Ascending aorta (tissue), 2 donors: Measurements from ENCODE around the gene KY. TPM values are rescaled to one million over a fixed set of nuclear protein-coding genes. Genes with fewer than 3 reads are reported as not detected.
A peak's percentile ranks its signal among the peaks of the same experiment; 100 is the strongest.

Source experiments
- DNase-seq, 2 donors: peaks; one replicate each; pipeline ENCODE4 v3.0.0-alpha.2; 2019; ENCODE audit warnings: low spot score in 2 of 2
- H3K27ac ChIP-seq, 2 donors: fragments of 200-600 bp; sonication (generic); one replicate each; pipeline ENCODE4 v1.5.1; 2016 to 2017; ENCODE audit warnings: mild to moderate bottlenecking in 1 of 2
- H3K27me3 ChIP-seq: fragments of 200-600 bp; sonication (generic); one replicate; pipeline ENCODE4 v1.5.1; 2017
- H3K36me3 ChIP-seq, 2 donors: fragments of 200-600 bp; sonication (generic); one replicate each; pipeline ENCODE4 v1.5.1; 2016
- H3K4me1 ChIP-seq, 2 donors: fragments of 200-600 bp; sonication (generic); one replicate each; pipeline ENCODE4 v1.5.1; 2016 to 2017; ENCODE audit warnings: mild to moderate bottlenecking in 1 of 2
- H3K4me3 ChIP-seq, 2 donors: fragments of 200-600 bp; sonication (generic); one replicate each; pipeline ENCODE4 v1.5.1; 2016 to 2017; ENCODE audit warnings: mild to moderate bottlenecking in 1 of 2
- H3K9me3 ChIP-seq, 2 donors: fragments of 200-600 bp; sonication (generic); one replicate each; pipeline ENCODE4 v1.5.1; 2016
- intact Hi-C: fragments of 100-400 bp; cut with DNase I; formaldehyde crosslinking; loops from one replicate; pipeline ENCODE4 v1.15.1; 2023
- total RNA-seq: library from RNA; depleted of rRNA; stranded (reverse); fragments of >200 nt; gene quantifications from one replicate; pipeline ENCODE4 v1.1.0, GENCODE V29; 2016
- TF ChIP-seq, protein P1 (sequence below), 3 experiments: fragments of 200-600 bp in 2 of 3; fragments of 450-650 bp in 1 of 3; sonication (generic) in 2 of 3; IDR thresholded peaks; one replicate each; pipeline ENCODE4 v1.5.1; 2016 to 2019; ENCODE audit warnings: antibody characterized with exemption in 3 of 3, mild to moderate bottlenecking in 1 of 3, moderate library complexity in 1 of 3

KY gene
- total RNA-seq, 1 donor from 2014 or later = 0.43 TPM

DNA sequence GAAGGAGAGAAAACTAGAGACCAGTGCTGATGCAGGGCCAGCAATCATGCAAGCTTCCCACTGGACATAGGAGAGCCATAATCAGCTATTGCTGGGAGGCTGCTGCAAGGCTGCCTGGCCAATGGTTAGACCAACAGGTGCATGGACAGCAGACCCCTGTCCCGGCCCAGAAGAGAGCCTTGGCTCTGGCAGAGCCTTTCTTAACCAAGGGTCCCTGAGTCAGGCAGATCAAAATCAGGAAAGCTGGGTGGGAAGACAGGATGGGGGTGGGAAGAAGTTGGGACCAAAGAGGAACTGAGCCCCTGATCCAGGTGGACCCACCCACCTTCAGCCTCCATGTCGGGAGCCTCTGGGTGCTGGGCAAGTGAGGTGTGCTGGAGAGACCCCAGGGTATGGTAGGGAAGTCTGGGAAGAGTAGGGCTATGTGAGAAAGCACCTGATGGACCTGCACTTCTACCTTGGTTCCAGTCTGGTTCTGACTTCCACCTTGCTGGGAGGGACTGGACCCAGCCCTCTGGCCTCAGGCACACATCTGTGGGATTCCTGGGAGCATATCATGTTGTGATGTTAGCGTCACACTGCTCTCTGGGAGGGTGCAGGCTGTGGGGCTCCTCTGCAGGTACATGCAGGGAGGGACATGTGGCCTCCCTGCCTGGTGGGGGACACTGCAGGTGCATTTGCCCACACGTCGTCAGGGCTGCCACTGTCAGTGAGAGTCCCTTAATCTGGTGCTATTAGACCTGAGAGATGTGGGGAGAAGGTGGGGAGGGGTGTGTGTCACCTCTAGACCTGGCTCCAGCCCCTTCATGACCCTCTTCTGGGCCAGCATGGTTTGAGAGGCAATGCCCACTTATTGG is 24.7 kb downstream of the KY start:
- Histone ChIP-seq H3K27ac (no peak overlapping the region), H3K4me3 (no peak overlapping the region), H3K4me1 (no peaks in the 10 kb centered on the region), H3K27me3 (no peaks in the 10 kb centered on the region), H3K36me3 (peaks cover 0 to 7% of the 10 kb centered on the region in 2 donors), H3K9me3 (no peaks in the 10 kb centered on the region)
- TF ChIP-seq, protein P1, sequence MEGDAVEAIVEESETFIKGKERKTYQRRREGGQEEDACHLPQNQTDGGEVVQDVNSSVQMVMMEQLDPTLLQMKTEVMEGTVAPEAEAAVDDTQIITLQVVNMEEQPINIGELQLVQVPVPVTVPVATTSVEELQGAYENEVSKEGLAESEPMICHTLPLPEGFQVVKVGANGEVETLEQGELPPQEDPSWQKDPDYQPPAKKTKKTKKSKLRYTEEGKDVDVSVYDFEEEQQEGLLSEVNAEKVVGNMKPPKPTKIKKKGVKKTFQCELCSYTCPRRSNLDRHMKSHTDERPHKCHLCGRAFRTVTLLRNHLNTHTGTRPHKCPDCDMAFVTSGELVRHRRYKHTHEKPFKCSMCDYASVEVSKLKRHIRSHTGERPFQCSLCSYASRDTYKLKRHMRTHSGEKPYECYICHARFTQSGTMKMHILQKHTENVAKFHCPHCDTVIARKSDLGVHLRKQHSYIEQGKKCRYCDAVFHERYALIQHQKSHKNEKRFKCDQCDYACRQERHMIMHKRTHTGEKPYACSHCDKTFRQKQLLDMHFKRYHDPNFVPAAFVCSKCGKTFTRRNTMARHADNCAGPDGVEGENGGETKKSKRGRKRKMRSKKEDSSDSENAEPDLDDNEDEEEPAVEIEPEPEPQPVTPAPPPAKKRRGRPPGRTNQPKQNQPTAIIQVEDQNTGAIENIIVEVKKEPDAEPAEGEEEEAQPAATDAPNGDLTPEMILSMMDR (IDR thresholded peaks at IDR 0.05) = no peak
- no peak for DNase-seq
- intact Hi-C loops = no loop called here

DNA sequence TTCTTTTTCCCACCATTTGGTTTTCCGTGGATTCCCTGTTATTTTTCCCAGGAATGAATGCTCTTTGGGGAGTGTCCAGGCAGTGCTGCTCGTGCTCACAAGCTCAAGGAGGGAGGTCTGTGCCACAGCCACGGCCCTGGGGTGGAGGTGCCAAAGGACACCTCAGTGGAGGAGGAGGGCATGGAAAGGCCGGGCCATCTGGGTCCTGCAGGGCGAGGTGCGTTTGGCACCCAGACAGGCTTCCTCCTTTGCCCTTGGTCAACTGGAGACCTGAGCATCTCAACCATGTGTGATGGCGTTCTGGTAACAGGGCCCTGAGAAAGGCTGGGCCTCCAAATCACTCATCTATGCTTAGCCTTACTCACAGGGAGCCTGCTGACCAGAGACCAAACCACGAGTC is 25.4 kb downstream of the KY start:
- no peak for DNase-seq
- Histone ChIP-seq H3K4me3 (no peak overlapping the region), H3K4me1 (no peaks in the 10 kb centered on the region), H3K27me3 (no peaks in the 10 kb centered on the region), H3K27ac (no peak overlapping the region), H3K9me3 (no peaks in the 10 kb centered on the region), H3K36me3 (peaks cover 0 to 7% of the 10 kb centered on the region in 2 donors)
- intact Hi-C loops = no loop called here
- TF ChIP-seq, protein P1 (IDR thresholded peaks at IDR 0.05) = no peak

DNA sequence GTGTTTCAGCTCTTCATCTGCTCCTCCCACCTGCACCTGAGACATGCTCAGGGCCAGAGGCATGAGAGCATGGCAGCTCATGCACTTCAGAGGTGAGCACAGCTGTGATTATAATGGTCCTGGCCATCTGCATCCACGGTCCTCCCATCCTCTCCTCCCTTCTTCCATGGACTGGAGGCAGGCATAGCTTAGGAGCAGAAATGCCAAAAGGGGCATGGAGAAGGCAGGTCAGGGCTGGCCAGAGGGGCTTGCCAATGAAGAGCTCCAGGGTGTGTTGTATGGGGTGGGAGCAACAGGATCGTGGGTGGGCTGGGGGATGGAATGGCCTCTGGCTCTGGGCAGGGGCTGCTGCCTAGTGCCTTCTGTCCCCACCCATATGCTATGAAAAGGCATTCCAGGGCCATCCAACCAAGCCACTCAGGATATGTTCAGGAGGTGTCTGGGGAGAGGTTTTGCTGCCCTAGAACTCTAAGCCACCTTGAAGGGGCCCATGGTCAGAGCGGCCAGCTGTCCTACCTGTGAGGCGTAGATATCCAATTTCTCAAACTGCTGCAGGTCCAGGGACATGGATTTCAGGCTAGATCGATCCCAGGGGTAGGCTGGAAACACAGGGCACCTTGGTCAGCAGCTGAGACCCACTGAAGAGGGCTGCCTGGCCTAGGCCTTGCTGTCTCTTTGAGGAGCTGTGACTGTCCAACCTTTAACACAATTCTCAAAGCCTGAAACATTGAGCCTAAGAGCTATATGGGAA is 26.1 kb downstream of the KY start:
- Histone ChIP-seq H3K27ac (no peak overlapping the region), H3K9me3 (no peaks in the 10 kb centered on the region), H3K27me3 (no peaks in the 10 kb centered on the region), H3K36me3 (peaks cover 0 to 7% of the 10 kb centered on the region in 2 donors), H3K4me1 (no peaks in the 10 kb centered on the region), H3K4me3 (no peak overlapping the region)
- no peak for DNase-seq
- TF ChIP-seq, protein P1 (IDR thresholded peaks at IDR 0.05) = no peak
- intact Hi-C loops = no loop called here

DNA sequence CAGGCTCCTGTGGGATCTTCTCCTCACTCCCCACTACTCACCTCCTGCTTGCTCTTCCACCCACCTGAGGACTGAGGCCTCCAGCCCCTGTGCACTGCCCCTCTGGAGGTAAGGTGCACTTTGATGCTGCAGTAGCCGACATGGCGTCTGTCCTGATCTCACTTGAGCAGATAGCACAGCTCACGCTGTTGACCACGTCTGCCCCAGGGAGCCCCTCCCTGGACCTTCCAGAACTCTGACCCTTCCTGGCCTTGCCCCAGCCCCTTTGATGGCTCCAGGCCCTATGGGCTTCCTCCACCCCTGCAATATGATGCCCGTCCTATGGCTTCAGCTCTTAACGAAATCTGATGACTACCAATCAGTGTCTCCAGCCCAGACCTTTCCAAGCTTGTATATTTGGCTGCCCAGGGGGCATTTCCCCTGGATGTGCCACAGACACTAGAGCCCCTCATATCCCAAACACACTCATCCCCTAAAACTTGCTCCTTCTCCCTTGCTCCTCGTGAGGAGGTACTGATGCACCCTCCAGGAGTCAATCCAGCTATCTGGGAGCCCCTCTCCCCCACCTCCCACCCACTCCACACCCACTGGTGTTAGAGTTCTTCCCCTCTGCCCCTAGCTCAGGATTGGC is 27.1 kb downstream of the KY start:
- H3K27ac ChIP-seq = no peak overlapping the region
- intact Hi-C loops = no loop called here
- no peaks in the 10 kb centered on the region for H3K27me3 ChIP-seq
- peaks cover 0 to under 1% of the 10 kb centered on the region in 2 donors for H3K36me3 ChIP-seq
- H3K9me3 ChIP-seq = no peaks in the 10 kb centered on the region
- TF ChIP-seq, protein P1 (IDR thresholded peaks at IDR 0.05) = no peak
- H3K4me3 ChIP-seq = no peak overlapping the region
- DNase-seq = no peak
- H3K4me1 ChIP-seq = no peaks in the 10 kb centered on the region

DNA sequence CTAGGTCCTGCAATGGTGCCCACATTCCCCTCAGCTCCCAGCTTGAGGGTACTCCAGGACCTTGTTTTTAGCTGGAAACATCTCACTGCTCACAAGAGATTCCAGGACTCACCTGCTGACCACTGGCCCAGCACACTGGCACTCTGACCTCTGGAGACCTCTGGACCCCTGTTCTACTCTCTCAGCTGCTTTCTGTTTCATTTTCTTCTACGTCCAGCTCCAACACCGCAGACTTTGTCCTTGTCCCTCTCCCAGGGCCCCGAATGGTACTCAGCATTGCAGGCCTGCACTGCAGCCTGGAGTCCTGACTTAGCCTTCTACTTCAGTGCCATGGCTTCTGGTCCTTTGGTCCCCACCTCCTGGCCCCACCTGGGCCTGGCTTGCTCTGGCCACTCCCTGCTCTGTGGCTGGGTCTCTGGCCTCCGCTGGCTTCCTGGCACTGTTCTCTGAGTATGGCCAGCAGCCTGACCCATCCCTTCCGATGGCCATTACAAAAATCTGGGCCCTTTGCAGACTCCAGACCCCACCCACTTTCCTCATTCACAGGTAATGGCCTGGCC is 27.9 kb downstream of the KY start:
- Histone ChIP-seq H3K4me3 (no peak overlapping the region), H3K36me3 (no peaks in the 10 kb centered on the region), H3K9me3 (no peaks in the 10 kb centered on the region), H3K27me3 (no peaks in the 10 kb centered on the region), H3K4me1 (no peaks in the 10 kb centered on the region), H3K27ac (no peak overlapping the region)
- TF ChIP-seq, protein P1 (IDR thresholded peaks at IDR 0.05) = no peak
- intact Hi-C loops = no loop called here
- DNase-seq = peak in 1 of 2 donors; percentile 46
